Neuronal stem cell (in vitro differentiated cells): ENCODE data around the gene VPS35L.

Experiments used
- DNase-seq: peaks from one replicate; pipeline ENCODE4 v3.0.0-alpha.2; 2013; ENCODE audit warnings: low spot score
- H2AFZ ChIP-seq: one replicate; pipeline ENCODE4 v1.6.1; 2013; ENCODE audit warnings: mild to moderate bottlenecking, low read length, inconsistent platforms
- H2AK5ac ChIP-seq: 2 replicates; pipeline ENCODE4 v1.6.1; 2013; ENCODE audit warnings: low read depth, mild to moderate bottlenecking, inconsistent platforms, low read length, moderate library complexity, mixed read lengths
- H2BK120ac ChIP-seq: 2 replicates; pipeline ENCODE4 v1.6.1; 2013; ENCODE audit warnings: low read depth, mild to moderate bottlenecking, inconsistent platforms, low read length, moderate library complexity, mixed read lengths
- H2BK12ac ChIP-seq: one replicate; pipeline ENCODE4 v1.6.1; 2013; ENCODE audit warnings: low read length, inconsistent platforms
- H2BK15ac ChIP-seq: 2 replicates; pipeline ENCODE4 v1.6.1; 2013; ENCODE audit warnings: mild to moderate bottlenecking, low read length, inconsistent platforms, mixed read lengths
- H2BK5ac ChIP-seq: one replicate; pipeline ENCODE4 v1.6.1; 2013; ENCODE audit warnings: inconsistent platforms, mild to moderate bottlenecking, low read length, moderate library complexity
- H3K14ac ChIP-seq: one replicate; pipeline ENCODE4 v1.6.1; 2013; ENCODE audit warnings: low read length, inconsistent platforms
- H3K18ac ChIP-seq: 2 replicates; pipeline ENCODE4 v1.6.1; 2013; ENCODE audit warnings: low read length, inconsistent platforms
- H3K23ac ChIP-seq: 2 replicates; pipeline ENCODE4 v1.6.1; 2013; ENCODE audit warnings: low read depth, mild to moderate bottlenecking, mixed read lengths, low read length, inconsistent platforms; ENCODE audit not compliant: poor library complexity
- H3K27ac ChIP-seq: replicated peaks from 3 replicates; pipeline ENCODE4 v1.5.1; 2013; ENCODE audit warnings: low read length, inconsistent platforms
- H3K27me3 ChIP-seq, 3 experiments: 2 replicates each; pipeline ENCODE4 v1.6.1; 2013; ENCODE audit warnings: low read length in 3 of 3, mild to moderate bottlenecking in 2 of 3, inconsistent platforms in 1 of 3, low read depth in 1 of 3, mixed read lengths in 1 of 3, moderate library complexity in 1 of 3; ENCODE audit not compliant: control insufficient read depth in 3 of 3, insufficient read depth in 3 of 3
- H3K36me3 ChIP-seq, 2 donors: replicated peaks in 1 of 2; 2 replicates each; pipeline ENCODE4 v1.6.1; 2013; ENCODE audit warnings: low read length in 2 of 2; ENCODE audit not compliant: control insufficient read depth in 2 of 2, insufficient read depth in 2 of 2
- H3K4ac ChIP-seq: 2 replicates; pipeline ENCODE4 v1.6.1; 2013; ENCODE audit warnings: inconsistent platforms, mild to moderate bottlenecking, low read length, moderate library complexity
- H3K4me1 ChIP-seq, 2 donors: 1 replicate in 1 of 2; 2 replicates in 1 of 2; pipeline ENCODE4 v1.6.1; 2013; ENCODE audit warnings: low read length in 2 of 2, low read depth in 1 of 2; ENCODE audit not compliant: control insufficient read depth in 2 of 2, insufficient read depth in 1 of 2
- H3K4me2 ChIP-seq: one replicate; pipeline ENCODE4 v1.6.1; 2013; ENCODE audit warnings: mild to moderate bottlenecking, low read length, inconsistent platforms; ENCODE audit not compliant: insufficient read depth, poor library complexity, severe bottlenecking
- H3K4me3 ChIP-seq, 2 donors: 2 replicates each; pipeline ENCODE4 v1.5.1; 2013; ENCODE audit warnings: low read length in 2 of 2, mild to moderate bottlenecking in 2 of 2, inconsistent platforms in 1 of 2, moderate library complexity in 1 of 2
- H3K79me1 ChIP-seq: one replicate; pipeline ENCODE4 v1.6.1; 2013; ENCODE audit warnings: low read depth, mild to moderate bottlenecking, inconsistent platforms, low read length, moderate library complexity
- H3K9ac ChIP-seq: one replicate; pipeline ENCODE4 v1.6.1; 2013; ENCODE audit warnings: mild to moderate bottlenecking, low read depth, low read length, inconsistent platforms; ENCODE audit not compliant: poor library complexity
- H3K9me3 ChIP-seq, 2 donors: replicated peaks in 1 of 2; 2 replicates each; pipeline versions ENCODE3 to v1.6.1; 2013; ENCODE audit warnings: low read length in 2 of 2, mild to moderate bottlenecking in 2 of 2, inconsistent platforms in 1 of 2, low read depth in 1 of 2, mixed read lengths in 1 of 2, moderate library complexity in 1 of 2; ENCODE audit not compliant: control insufficient read depth in 2 of 2, insufficient read depth in 1 of 2
- H4K8ac ChIP-seq: one replicate; pipeline ENCODE4 v1.6.1; 2013; ENCODE audit warnings: low read depth, mild to moderate bottlenecking, inconsistent platforms, low read length, moderate library complexity
- H4K91ac ChIP-seq: one replicate; pipeline ENCODE4 v1.6.1; 2013; ENCODE audit warnings: low read length, low read depth, mild to moderate bottlenecking, inconsistent platforms; ENCODE audit not compliant: poor library complexity
- WGBS, 2 donors: extraction: QIAGEN DNeasy Blood & Tissue Kit; methylation state at CpG; one replicate each; pipeline ENCODE4 v1.1.7; 2013; ENCODE audit warnings: missing lambda C conversion rate in 2 of 2, mixed read lengths in 1 of 2; ENCODE audit not compliant: insufficient read length in 2 of 2, insufficient replicate concordance in 1 of 2; ENCODE audit errors: extremely low coverage in 2 of 2; 5-methylcytosine and 5-hydroxymethylcytosine counted together

The VPS35L gene

GRCh38 chr16:19699472-19699871 is 144.0 kb downstream of the VPS35L start:
- H2BK12ac ChIP-seq = no peak overlapping the region
- H3K14ac ChIP-seq = no peak overlapping the region
- H2AFZ ChIP-seq = no peak overlapping the region
- H2BK15ac ChIP-seq = no peak overlapping the region
- H3K4ac ChIP-seq = no peak overlapping the region
- H3K9ac ChIP-seq = peak overlapping the region; percentile 31
- H3K36me3 ChIP-seq = peaks cover 36 to 89% of the 10 kb centered on the region in 2 donors
- peaks cover 0 to 4% of the 10 kb centered on the region in 2 donors for H3K9me3 ChIP-seq
- H3K27me3 ChIP-seq = no peaks in the 10 kb centered on the region
- WGBS, 2 donors = no CpG with 5 or more reads among the region's 8 CpGs
- H4K8ac ChIP-seq = peak overlapping the region; percentile 23
- H3K4me1 ChIP-seq = no peaks in the 10 kb centered on the region
- no peak overlapping the region for H2BK120ac ChIP-seq
- H3K18ac ChIP-seq = no peak overlapping the region
- no peak overlapping the region for H3K27ac ChIP-seq
- no peak overlapping the region for H4K91ac ChIP-seq
- no peak overlapping the region for H2AK5ac ChIP-seq
- H2BK5ac ChIP-seq = no peak overlapping the region
- H3K4me3 ChIP-seq = no peak overlapping the region
- H3K23ac ChIP-seq = peak overlapping the region; percentile 32
- no peak for DNase-seq
- peaks cover 7% of the 10 kb centered on the region for H3K79me1 ChIP-seq
- no peak overlapping the region for H3K4me2 ChIP-seq

GRCh38 chr16:19700319-19700781 is 144.8 kb downstream of the VPS35L start:
- Histone ChIP-seq H3K9me3 (peaks cover 0 to 7% of the 10 kb centered on the region in 2 donors), H3K27ac (no peak overlapping the region), H3K4me3 (no peak overlapping the region), H3K27me3 (no peaks in the 10 kb centered on the region), H3K4ac (no peak overlapping the region), H2BK5ac (no peak overlapping the region), H2AFZ (no peak overlapping the region), H4K91ac (no peak overlapping the region), H3K23ac (no peak overlapping the region), H2BK15ac (no peak overlapping the region), H3K18ac (no peak overlapping the region), H4K8ac (no peak overlapping the region), H3K79me1 (peaks cover 9% of the 10 kb centered on the region), H3K4me1 (no peaks in the 10 kb centered on the region), H3K14ac (no peak overlapping the region), H2BK120ac (no peak overlapping the region), H2AK5ac (no peak overlapping the region), H3K36me3 (peaks cover 45 to 91% of the 10 kb centered on the region in 2 donors), H2BK12ac (no peak overlapping the region), H3K9ac (no peak overlapping the region), H3K4me2 (no peak overlapping the region)
- WGBS, 2 donors = no CpG with 5 or more reads among the region's 6 CpGs
- no peak for DNase-seq

- H4K8ac ChIP-seq = no peak overlapping the region
- H3K4me2 ChIP-seq = no peak overlapping the region
- no peaks in the 10 kb centered on the region for H3K27me3 ChIP-seq
- no peak overlapping the region for H3K9ac ChIP-seq
- H3K27ac ChIP-seq = no peak overlapping the region
- H3K4me1 ChIP-seq = no peaks in the 10 kb centered on the region
- no peak overlapping the region for H4K91ac ChIP-seq
- no peak overlapping the region for H3K23ac ChIP-seq
- peaks cover 0 to 7% of the 10 kb centered on the region in 2 donors for H3K9me3 ChIP-seq
- no peak overlapping the region for H2AK5ac ChIP-seq
- H2BK120ac ChIP-seq = no peak overlapping the region
- H2BK15ac ChIP-seq = no peak overlapping the region
- WGBS, 2 donors = no CpG with 5 or more reads among the region's 3 CpGs
- no peak overlapping the region for H2BK12ac ChIP-seq
- H3K79me1 ChIP-seq = peaks cover 9% of the 10 kb centered on the region
- no peak overlapping the region for H2BK5ac ChIP-seq
- H3K18ac ChIP-seq = no peak overlapping the region
- no peak overlapping the region for H3K14ac ChIP-seq
- no peak overlapping the region for H3K4me3 ChIP-seq
- H3K36me3 ChIP-seq = peaks cover 53 to 97% of the 10 kb centered on the region in 2 donors
- no peak overlapping the region for H2AFZ ChIP-seq
- DNase-seq = no peak
- H3K4ac ChIP-seq = no peak overlapping the region
Observed at GRCh38 chr16:19701091-19701490, 145.6 kb downstream of the VPS35L start.

- H2BK12ac ChIP-seq = no peak overlapping the region
- H3K27me3 ChIP-seq = no peaks in the 10 kb centered on the region
- DNase-seq = no peak
- no peak overlapping the region for H3K4me2 ChIP-seq
- no peak overlapping the region for H4K8ac ChIP-seq
- no peak overlapping the region for H3K4ac ChIP-seq
- H2BK15ac ChIP-seq = no peak overlapping the region
- no peak overlapping the region for H3K4me3 ChIP-seq
- no peak overlapping the region for H3K18ac ChIP-seq
- no CpG with 5 or more reads among the region's 6 CpGs for WGBS, 2 donors
- no peak overlapping the region for H3K23ac ChIP-seq
- H3K14ac ChIP-seq = no peak overlapping the region
- H3K79me1 ChIP-seq = peaks cover 17% of the 10 kb centered on the region
- no peak overlapping the region for H2AK5ac ChIP-seq
- no peak overlapping the region for H2BK5ac ChIP-seq
- H3K36me3 ChIP-seq = peaks cover 53 to 99% of the 10 kb centered on the region in 2 donors
- no peak overlapping the region for H4K91ac ChIP-seq
- H3K4me1 ChIP-seq = peaks cover 0 to 5% of the 10 kb centered on the region in 2 donors
- H2BK120ac ChIP-seq = no peak overlapping the region
- H3K27ac ChIP-seq = no peak overlapping the region
- peaks cover 0 to 4% of the 10 kb centered on the region in 2 donors for H3K9me3 ChIP-seq
- no peak overlapping the region for H2AFZ ChIP-seq
- H3K9ac ChIP-seq = no peak overlapping the region
Observed at GRCh38 chr16:19703172-19703889, 147.8 kb downstream of the VPS35L start.
